Uterus (tissue), 4 donors: ENCODE measurements around the gene ESRRA. TPM values are rescaled to one million over a fixed set of nuclear protein-coding genes. Genes with fewer than 3 reads are reported as not detected.

ENCODE experiments used
- DNase-seq, 2 donors: peaks; one replicate each; pipeline ENCODE4 v3.0.0-alpha.2; 2019 to 2020
- H3K27ac ChIP-seq, 2 donors: fragments of 200-600 bp; sonication (generic); 1 replicate in 1 of 2; 2 replicates in 1 of 2; pipeline ENCODE4 v1.5.1; 2016 to 2018
- H3K27me3 ChIP-seq, 2 donors: fragments of 200-600 bp; sonication (generic); one replicate each; pipeline ENCODE4 v1.5.1; 2018 to 2019; ENCODE audit warnings: control low read depth in 1 of 2
- H3K36me3 ChIP-seq, 2 donors: fragments of 200-600 bp; sonication (generic); one replicate each; pipeline ENCODE4 v1.5.1; 2019; ENCODE audit warnings: control low read depth in 1 of 2
- H3K4me1 ChIP-seq, 2 donors: fragments of 200-600 bp; sonication (generic); one replicate each; pipeline ENCODE4 v1.5.1; 2018 to 2019; ENCODE audit warnings: control low read depth in 1 of 2
- H3K4me3 ChIP-seq, 2 donors: fragments of 200-600 bp; sonication (generic); 1 replicate in 1 of 2; 2 replicates in 1 of 2; pipeline ENCODE4 v1.5.1; 2018 to 2019; ENCODE audit warnings: mild to moderate bottlenecking in 1 of 2
- H3K9me3 ChIP-seq, 2 donors: fragments of 200-600 bp; sonication (generic); one replicate each; pipeline ENCODE4 v1.5.1; 2019; ENCODE audit warnings: control low read depth in 1 of 2
- CTCF ChIP-seq, 4 experiments: fragments of 200-600 bp in 2 of 4; fragments of 450-650 bp in 2 of 4; sonication (generic) in 2 of 4; IDR thresholded peaks; one replicate each; pipeline ENCODE4 v1.5.1; 2016 to 2019; ENCODE audit warnings: antibody characterized with exemption in 4 of 4, mild to moderate bottlenecking in 2 of 4, moderate library complexity in 1 of 4
- POLR2A ChIP-seq, 2 donors: fragments of 450-650 bp; IDR thresholded peaks; one replicate each; pipeline ENCODE4 v1.6.1; 2016; ENCODE audit warnings: antibody characterized with exemption in 2 of 2, mild to moderate bottlenecking in 1 of 2, moderate library complexity in 1 of 2
- intact Hi-C: fragments of 100-400 bp; cut with DNase I; formaldehyde crosslinking; loops from one replicate; pipeline ENCODE4 v1.15.1; 2023; ENCODE audit warnings: low total_unique reads
- total RNA-seq, 4 donors: library from RNA; depleted of rRNA in 3 of 4; stranded (reverse); fragments of >200 nt in 3 of 4; gene quantifications; one replicate each; pipeline versions ENCODE4 v1.1.0 to v1.2.4, GENCODE V29; 2014 to 2023
- donor health status: DM: yes; HTN: yes; CAD: no.

The ESRRA gene
- total RNA-seq, 4 donors from 2014 or later: 12.1 to 49.2 (median 17.5) TPM

GRCh38 chr11:64260147-64260708 is 45.1 kb upstream of the ESRRA start:
- TF ChIP-seq POLR2A (IDR thresholded peaks at IDR 0.05) (no peak), CTCF (IDR thresholded peaks at IDR 0.05) (no peak)
- no peaks in the 10 kb centered on the region for H3K4me1 ChIP-seq
- H3K4me3 ChIP-seq: no peak overlapping the region
- no peaks in the 10 kb centered on the region for H3K27me3 ChIP-seq
- intact Hi-C loops: no loop called here
- no peak overlapping the region for H3K27ac ChIP-seq
- H3K36me3 ChIP-seq: no peaks in the 10 kb centered on the region
- DNase-seq: no peak
- no peaks in the 10 kb centered on the region for H3K9me3 ChIP-seq

GRCh38 chr11:64261556-64262080 is 43.7 kb upstream of the ESRRA start:
- H3K27me3 ChIP-seq: no peaks in the 10 kb centered on the region
- no peaks in the 10 kb centered on the region for H3K9me3 ChIP-seq
- no peaks in the 10 kb centered on the region for H3K4me1 ChIP-seq
- intact Hi-C loops: no loop called here
- H3K36me3 ChIP-seq: no peaks in the 10 kb centered on the region
- DNase-seq: no peak
- TF ChIP-seq CTCF (IDR thresholded peaks at IDR 0.05) (no peak), POLR2A (IDR thresholded peaks at IDR 0.05) (no peak)
- no peak overlapping the region for H3K27ac ChIP-seq
- H3K4me3 ChIP-seq: no peak overlapping the region

GRCh38 chr11:64262271-64263002 is 42.9 kb upstream of the ESRRA start:
- Histone ChIP-seq H3K27ac (no peak overlapping the region), H3K27me3 (no peaks in the 10 kb centered on the region), H3K4me3 (no peak overlapping the region), H3K9me3 (no peaks in the 10 kb centered on the region), H3K36me3 (no peaks in the 10 kb centered on the region), H3K4me1 (peaks cover 0 to 3% of the 10 kb centered on the region in 2 donors)
- no peak for TF ChIP-seq CTCF (IDR thresholded peaks at IDR 0.05)
- no peak for TF ChIP-seq POLR2A (IDR thresholded peaks at IDR 0.05)
- no peak for DNase-seq
- intact Hi-C loops: no loop called here

- Histone ChIP-seq H3K4me1 (peaks cover 0 to 9% of the 10 kb centered on the region in 2 donors), H3K27me3 (no peaks in the 10 kb centered on the region), H3K4me3 (no peak overlapping the region), H3K27ac (no peak overlapping the region), H3K9me3 (no peaks in the 10 kb centered on the region), H3K36me3 (no peaks in the 10 kb centered on the region)
- no peak for DNase-seq
- TF ChIP-seq POLR2A (IDR thresholded peaks at IDR 0.05): no peak
- no peak for TF ChIP-seq CTCF (IDR thresholded peaks at IDR 0.05)
- intact Hi-C loops: no loop called here
Observed at GRCh38 chr11:64263021-64263946, 42.0 kb upstream of the ESRRA start.
